H1 (cell line): Measurements from ENCODE around the gene ANXA4. TPM values are rescaled to one million over a fixed set of nuclear protein-coding genes. Genes with fewer than 3 reads are reported as not detected.
A peak's percentile ranks its signal among the peaks of the same experiment; 100 is the strongest.

Experiments used
- CTCF ChIA-PET: fragments of 300-600 bp; sonication (Branson Sonifier 250); formaldehyde crosslinking; loops from one replicate; lab custom pipeline; 2021; ENCODE audit not compliant: partially characterized antibody; lab: Charles Lee
- POLR2A ChIA-PET: fragments of 300-600 bp; sonication (Branson Sonifier 250); formaldehyde crosslinking; loops from one replicate; lab custom pipeline; 2021; ENCODE audit warnings: inconsistent platforms; ENCODE audit not compliant: partially characterized antibody; lab: Charles Lee
- DNase-seq, 2 experiments: peaks; one replicate each; pipeline versions ENCODE4 v3.0.0 to v3.0.0-alpha.2; 2010 to 2022; ENCODE audit warnings: low spot score in 2 of 2, low read depth in 1 of 2, mixed read lengths in 1 of 2
- FAIRE-seq: peaks from 2 replicates; lab custom pipeline; 2011; peaks lifted over from hg19 to GRCh38; lab: Jason Lieb, UNC
- H2AFZ ChIP-seq: 2 replicates; pipeline ENCODE4 v1.8.1; 2012; ENCODE audit warnings: low read length, inconsistent platforms
- H2AK5ac ChIP-seq: 2 replicates; pipeline ENCODE4 v1.6.1; 2013; ENCODE audit warnings: low read depth, low read length
- H2BK120ac ChIP-seq: replicated peaks from 2 replicates; pipeline ENCODE3; 2013; ENCODE audit warnings: low read depth, low read length, inconsistent platforms
- H2BK12ac ChIP-seq: 2 replicates; pipeline ENCODE4 v1.6.1; 2013; ENCODE audit warnings: low read depth, low read length
- H2BK15ac ChIP-seq: 2 replicates; pipeline ENCODE4 v1.6.1; 2013; ENCODE audit warnings: low read length
- H2BK20ac ChIP-seq: 2 replicates; pipeline ENCODE4 v1.6.1; 2013; ENCODE audit warnings: low read length
- H2BK5ac ChIP-seq: 2 replicates; pipeline ENCODE4 v1.6.1; 2013; ENCODE audit warnings: low read depth, low read length
- H3K14ac ChIP-seq: 2 replicates; pipeline ENCODE4 v1.6.1; 2013; ENCODE audit warnings: inconsistent platforms; ENCODE audit not compliant: insufficient read length
- H3K18ac ChIP-seq: 2 replicates; pipeline ENCODE4 v1.6.1; 2013; ENCODE audit warnings: low read length; ENCODE audit errors: extremely low read depth
- H3K23ac ChIP-seq: 2 replicates; pipeline ENCODE4 v1.6.1; 2013; ENCODE audit warnings: inconsistent platforms; ENCODE audit not compliant: insufficient read length
- H3K23me2 ChIP-seq: 2 replicates; pipeline ENCODE4 v1.6.1; 2013; ENCODE audit warnings: low read depth, low read length
- H3K27ac ChIP-seq: 2 replicates; pipeline ENCODE4 v1.6.1; 2011; ENCODE audit warnings: low read depth, low read length, inconsistent platforms
- H3K27me3 ChIP-seq, 4 experiments: replicated peaks in 1 of 4; 1 replicate in 1 of 4; 2 replicates in 3 of 4; pipeline versions ENCODE4 v1.6.1 to v1.8.1; 2011 to 2013; ENCODE audit warnings: low read length in 3 of 4, mild to moderate bottlenecking in 3 of 4, inconsistent platforms in 2 of 4, mixed read lengths in 2 of 4, moderate library complexity in 1 of 4; ENCODE audit not compliant: control insufficient read depth in 3 of 4, insufficient read depth in 3 of 4; ENCODE audit errors: extremely low read depth in 1 of 4
- H3K36me3 ChIP-seq, 4 experiments: 2 replicates each; pipeline versions ENCODE4 v1.6.1 to v1.8.1; 2011 to 2013; ENCODE audit warnings: mild to moderate bottlenecking in 4 of 4, low read length in 3 of 4, moderate library complexity in 2 of 4, control low read depth in 1 of 4, inconsistent platforms in 1 of 4; ENCODE audit not compliant: insufficient read depth in 4 of 4, control insufficient read depth in 2 of 4
- H3K4ac ChIP-seq: replicated peaks from 2 replicates; pipeline ENCODE3; 2013; ENCODE audit warnings: low read length, low read depth, mixed read lengths, inconsistent platforms; ENCODE audit not compliant: insufficient read length
- H3K4me1 ChIP-seq, 4 experiments: replicated peaks in 1 of 4; 1 replicate in 1 of 4; 2 replicates in 3 of 4; pipeline versions ENCODE4 v1.6.1 to v1.8.1; 2011 to 2013; ENCODE audit warnings: low read length in 3 of 4, inconsistent platforms in 2 of 4, mixed read lengths in 1 of 4; ENCODE audit not compliant: insufficient read depth in 4 of 4, control insufficient read depth in 3 of 4
- H3K4me2 ChIP-seq, 2 experiments: 2 replicates each; pipeline versions ENCODE4 v1.6.1 to v1.8.1; 2011 to 2013; ENCODE audit warnings: low read depth in 2 of 2, low read length in 2 of 2, control low read depth in 1 of 2, inconsistent platforms in 1 of 2, mild to moderate bottlenecking in 1 of 2; ENCODE audit not compliant: insufficient read depth in 1 of 2
- H3K4me3 ChIP-seq, 4 experiments: fragments of 200-600, 300-600 bp in 1 of 4; sonication (generic), shearing (Covaris generic), sonication (Bioruptor Twin) in 1 of 4; 2 replicates each; pipeline versions ENCODE4 v1.5.1 to v1.8.1; 2011 to 2016; ENCODE audit warnings: low read length in 4 of 4, low read depth in 3 of 4, control low read depth in 2 of 4, inconsistent platforms in 2 of 4, mild to moderate bottlenecking in 2 of 4, mixed read lengths in 1 of 4, moderate library complexity in 1 of 4; ENCODE audit not compliant: insufficient read depth in 2 of 4; ENCODE audit errors: extremely low read depth in 1 of 4
- H3K56ac ChIP-seq: replicated peaks from 2 replicates; pipeline ENCODE3; 2013; ENCODE audit warnings: low read depth, mild to moderate bottlenecking, mixed read lengths, low read length, inconsistent platforms; ENCODE audit not compliant: insufficient read length
- H3K79me1 ChIP-seq: 2 replicates; pipeline ENCODE4 v1.6.1; 2013; ENCODE audit warnings: low read depth, low read length, control low read depth
- H3K79me2 ChIP-seq, 2 experiments: 2 replicates each; pipeline versions ENCODE4 v1.6.1 to v1.8.1; 2012 to 2013; ENCODE audit warnings: low read length in 2 of 2, mild to moderate bottlenecking in 2 of 2, inconsistent platforms in 1 of 2; ENCODE audit not compliant: insufficient read depth in 2 of 2, control insufficient read depth in 1 of 2
- H3K9ac ChIP-seq, 4 experiments: replicated peaks in 1 of 4; 1 replicate in 1 of 4; 2 replicates in 3 of 4; pipeline versions ENCODE4 v1.6.1 to v1.8.1; 2011 to 2013; ENCODE audit warnings: low read depth in 3 of 4, low read length in 3 of 4, control low read depth in 2 of 4, mild to moderate bottlenecking in 2 of 4, moderate library complexity in 2 of 4, inconsistent platforms in 1 of 4; ENCODE audit errors: extremely low read depth in 1 of 4
- H3K9me3 ChIP-seq, 2 experiments: 2 replicates each; pipeline versions ENCODE4 v1.6.1 to v1.8.1; 2012 to 2013; ENCODE audit warnings: mild to moderate bottlenecking in 2 of 2, moderate library complexity in 2 of 2, control low read depth in 1 of 2, inconsistent platforms in 1 of 2, low read depth in 1 of 2, low read length in 1 of 2, mixed read lengths in 1 of 2; ENCODE audit not compliant: insufficient read depth in 2 of 2
- H4K20me1 ChIP-seq, 2 experiments: replicated peaks in 1 of 2; 2 replicates each; pipeline versions ENCODE3 to v1.8.1; 2011 to 2013; ENCODE audit warnings: inconsistent platforms in 2 of 2, low read length in 2 of 2, mild to moderate bottlenecking in 1 of 2; ENCODE audit not compliant: insufficient read depth in 2 of 2, control insufficient read depth in 1 of 2
- H4K5ac ChIP-seq: 2 replicates; pipeline ENCODE4 v1.6.1; 2013; ENCODE audit warnings: low read length, low read depth, mixed read lengths, inconsistent platforms; ENCODE audit not compliant: insufficient read length
- H4K8ac ChIP-seq: 2 replicates; pipeline ENCODE4 v1.8.0; 2013; ENCODE audit warnings: mild to moderate bottlenecking, moderate library complexity, low read length, inconsistent platforms; ENCODE audit not compliant: insufficient read depth; ENCODE audit errors: extremely low read depth
- H4K91ac ChIP-seq: replicated peaks from 2 replicates; pipeline ENCODE3; 2013; ENCODE audit warnings: low read length, mixed read lengths, inconsistent platforms; ENCODE audit not compliant: insufficient read length
- BACH1 ChIP-seq: IDR thresholded peaks from 2 replicates; pipeline ENCODE4 v1.6.1; 2012; ENCODE audit warnings: low read length, improper control_type of control experiment
- CHD1 ChIP-seq: IDR thresholded peaks from 2 replicates; pipeline ENCODE4 v1.6.1; 2012; ENCODE audit warnings: low read depth, low read length, improper control_type of control experiment
- CREB1 ChIP-seq: IDR thresholded peaks from 2 replicates; pipeline ENCODE4 v1.6.1; 2012; ENCODE audit warnings: inconsistent platforms
- FOSL1 ChIP-seq: IDR thresholded peaks from 2 replicates; pipeline ENCODE4 v1.6.1; 2011; ENCODE audit warnings: mild to moderate bottlenecking, low read depth, low read length, moderate library complexity; ENCODE audit not compliant: insufficient read depth
- HDAC2 ChIP-seq, 2 experiments: fragments of 300-600 bp in 1 of 2; sonication (generic) in 1 of 2; IDR thresholded peaks; 2 replicates each; pipeline ENCODE4 v1.6.1; 2011 to 2012; ENCODE audit warnings: low read depth in 2 of 2, low read length in 2 of 2, mild to moderate bottlenecking in 2 of 2, moderate library complexity in 2 of 2, borderline replicate concordance in 1 of 2, inconsistent platforms in 1 of 2
- NANOG ChIP-seq: IDR thresholded peaks from 2 replicates; pipeline ENCODE4 v1.6.1; 2011; ENCODE audit warnings: low read length, low read depth, mild to moderate bottlenecking, inconsistent platforms; ENCODE audit not compliant: insufficient read depth, poor library complexity, severe bottlenecking
- PHF8 ChIP-seq: fragments of 200-600 bp; sonication (generic); conservative IDR thresholded peaks from 2 replicates; pipeline ENCODE4 v1.7.1; 2012; ENCODE audit warnings: low read depth, mild to moderate bottlenecking, inconsistent platforms, low read length, moderate library complexity
- POU5F1 ChIP-seq: IDR thresholded peaks from 2 replicates; pipeline ENCODE4 v1.6.1; 2011; ENCODE audit warnings: low read depth, mild to moderate bottlenecking, low read length, moderate library complexity
- SIX5 ChIP-seq: IDR thresholded peaks from 2 replicates; pipeline ENCODE4 v1.6.1; 2011; ENCODE audit warnings: mild to moderate bottlenecking, low read depth, low read length
- SP1 ChIP-seq: IDR thresholded peaks from 2 replicates; pipeline ENCODE4 v1.6.1; 2011; ENCODE audit warnings: low read depth, low read length
- WGBS, 2 experiments: shearing (Covaris generic) in 1 of 2; methylation state at CpG; one replicate each; pipeline versions ENCODE4 v1.1.6 to v1.1.7; 2013 to 2015; ENCODE audit warnings: low lambda C conversion rate in 2 of 2, mixed read lengths in 2 of 2, inconsistent platforms in 1 of 2, low coverage in 1 of 2, missing lambda C conversion rate in 1 of 2; ENCODE audit not compliant: insufficient replicate concordance in 2 of 2, insufficient coverage in 1 of 2, insufficient read length in 1 of 2; ENCODE audit errors: extremely low coverage in 1 of 2, missing lambda C conversion rate in 1 of 2; 5-methylcytosine and 5-hydroxymethylcytosine counted together
- polyA plus RNA-seq, 7 experiments: library from polyadenylated mRNA; depleted of rRNA in 3 of 7; stranded (reverse) in 5 of 7; unstranded in 2 of 7; fragments of >200 nt in 5 of 7; fragments of 200-250 nt in 2 of 7; gene quantifications; 1 replicate in 5 of 7; 2 replicates in 1 of 7; 4 replicates in 1 of 7; pipeline versions ENCODE4 v1.2.1 to v1.2.3, GENCODE V29; 2011 to 2013; ENCODE audit warnings: missing spikeins in 2 of 7, mixed read lengths in 2 of 7
- total RNA-seq: library from RNA; stranded (reverse); fragmentation: NEBNext Ultra II Directional; extraction: Animal tissue kit (Norgen Biotek cat#: 25700); gene quantifications from 2 replicates; pipeline ENCODE4 v1.2.1, GENCODE V29; 2021
- TF ChIP-seq, protein P1 (sequence below): IDR thresholded peaks from 2 replicates; pipeline ENCODE4 v1.6.1; 2012; ENCODE audit warnings: low read length, inconsistent platforms

Gene ANXA4
- total and polyA plus RNA-seq, 2 of the 8 experiments (the other 6 are each of a cell fraction or from before 2014, with no cell fraction given) = 9.4 to 17.6 TPM

DNA sequence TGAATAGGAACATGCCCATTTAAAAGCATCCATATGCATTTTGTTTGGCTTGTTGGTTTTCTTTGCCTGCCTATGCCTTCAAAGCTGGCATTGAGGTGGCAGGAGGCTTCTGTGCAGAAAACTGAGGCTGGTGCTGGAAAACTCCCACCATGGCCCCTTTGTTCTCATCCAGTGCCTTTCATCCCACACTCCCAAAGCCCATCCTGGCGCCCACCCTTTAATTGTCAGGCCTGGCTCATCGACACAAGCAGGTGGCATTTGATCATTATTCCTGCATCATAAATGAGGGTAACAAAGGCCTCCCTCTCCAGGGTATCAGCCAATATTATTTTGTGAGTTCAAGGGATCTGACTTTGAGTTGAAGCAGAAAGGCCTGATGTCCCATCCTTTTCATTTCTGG, 24.7 kb upstream of the ANXA4 start:
- Histone ChIP-seq H3K4ac (no peak overlapping the region), H3K4me1 (peaks cover 13 to 28% (median 22%) of the 10 kb centered on the region in 4 experiments; a peak in 6 of 7 replicates), H3K9ac (no peak overlapping the region), H3K23me2 (peaks cover 3% of the 10 kb centered on the region; the same call in 1 of the 2 replicates), H3K27me3 (no peaks in the 10 kb centered on the region), H2BK20ac (peak overlapping the region; percentile 88), H2BK120ac (peak overlapping the region; percentile 39), H3K56ac (no peak overlapping the region), H3K79me1 (no peaks in the 10 kb centered on the region), H2BK15ac (no peak overlapping the region), H3K23ac (no peak overlapping the region), H3K9me3 (no peaks in the 10 kb centered on the region), H3K79me2 (0 out of 4 replicates have a peak, but pooled peaks cover 0 to 2% of the 10 kb centered on the region in 2 experiments), H2BK12ac (peak overlapping the region; percentile 10; the same call in 1 of the 2 replicates), H4K91ac (peak overlapping the region; percentile 77), H3K27ac (peak overlapping the region; percentile 71; the same call in 1 of the 2 replicates), H4K20me1 (peaks cover 0 to 2% of the 10 kb centered on the region in 2 experiments), H4K5ac (no peak overlapping the region), H3K4me2 (peak overlapping the region; percentile 68 to 72; a peak in 3 of 4 replicates), H3K36me3 (no peaks in the 10 kb centered on the region), H3K4me3 (peak overlapping the region in 1 of 4 experiments; percentile 31; a peak in 1 of 8 replicates), H2BK5ac (peak overlapping the region; percentile 67; the same call in 1 of the 2 replicates), H2AFZ (no peak overlapping the region), H3K18ac (peak overlapping the region; percentile 86), H2AK5ac (0 out of 2 replicates have a peak overlapping the region, but pooled peaks have one; percentile 1), H4K8ac (no peak overlapping the region), H3K14ac (no peak overlapping the region)
- WGBS, 2 experiments = 85% methylated on average over 2 of the region's 2 CpGs; no CpG with 5 or more reads in 1 of the 2 experiments
- DNase-seq (no peak), FAIRE-seq (no peak)
- ChIA-PET POLR2A (interaction anchor here (2.3 kb wide), 1 partner anchor 73 kb away, joined by 5 read pairs; the partner anchor contains the start of gene AAK1), CTCF (interaction anchor here (1.1 to 10.2 kb wide), 5 partner anchors 26 to 357 kb away, joined by 3 to 128 read pairs (median 4); no protein-coding TSS in a partner anchor)
- TF ChIP-seq POU5F1 = no peak
- no peak for TF ChIP-seq FOSL1
- no peak for TF ChIP-seq CREB1
- no peak for TF ChIP-seq CHD1
- no peak for TF ChIP-seq PHF8
- no peak for TF ChIP-seq SP1
- TF ChIP-seq, protein P1, sequence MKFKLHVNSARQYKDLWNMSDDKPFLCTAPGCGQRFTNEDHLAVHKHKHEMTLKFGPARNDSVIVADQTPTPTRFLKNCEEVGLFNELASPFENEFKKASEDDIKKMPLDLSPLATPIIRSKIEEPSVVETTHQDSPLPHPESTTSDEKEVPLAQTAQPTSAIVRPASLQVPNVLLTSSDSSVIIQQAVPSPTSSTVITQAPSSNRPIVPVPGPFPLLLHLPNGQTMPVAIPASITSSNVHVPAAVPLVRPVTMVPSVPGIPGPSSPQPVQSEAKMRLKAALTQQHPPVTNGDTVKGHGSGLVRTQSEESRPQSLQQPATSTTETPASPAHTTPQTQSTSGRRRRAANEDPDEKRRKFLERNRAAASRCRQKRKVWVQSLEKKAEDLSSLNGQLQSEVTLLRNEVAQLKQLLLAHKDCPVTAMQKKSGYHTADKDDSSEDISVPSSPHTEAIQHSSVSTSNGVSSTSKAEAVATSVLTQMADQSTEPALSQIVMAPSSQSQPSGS = no peak
- no peak for TF ChIP-seq HDAC2 (IDR thresholded peaks at IDR 0.05; ENCODE audit: borderline replicate concordance in 1 of 2, low read depth in 2 of 2, low read length in 2 of 2)
- TF ChIP-seq NANOG = no peak
- no peak for TF ChIP-seq BACH1
- no peak for TF ChIP-seq SIX5
